ENCODE results near the gene KANSL1. TPM values are rescaled to one million over a fixed set of nuclear protein-coding genes. Genes with fewer than 3 reads are reported as not detected.
"Not testable (repeated sequence)": the region's sequence is repeated elsewhere in the genome, so short reads cannot be mapped to it uniquely, and the experiment has no call there.

Gene KANSL1
- total and polyA plus RNA-seq, 2 donors from 2014 or later = 13.7 to 97.3 TPM

DNA sequence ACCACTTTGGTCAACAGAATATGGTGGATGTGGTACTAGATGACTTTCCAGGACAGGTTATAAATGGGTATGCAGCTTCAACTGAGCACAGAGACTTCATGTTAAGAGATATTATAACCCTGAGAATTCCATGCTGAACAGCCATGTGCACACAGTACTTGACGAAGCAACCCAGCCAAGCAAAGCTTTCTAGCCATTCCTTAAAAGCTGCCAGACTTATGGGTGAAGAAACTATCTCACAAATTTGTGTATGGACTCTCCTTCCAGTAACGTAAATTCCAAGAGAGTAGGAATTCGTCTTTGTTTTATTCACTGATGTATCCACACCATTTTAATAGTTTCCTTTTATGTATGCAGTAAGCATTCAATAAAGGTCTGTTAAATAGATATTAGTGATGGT is 76.1 kb downstream of the KANSL1 start:
- TF ChIP-seq, protein P1, sequence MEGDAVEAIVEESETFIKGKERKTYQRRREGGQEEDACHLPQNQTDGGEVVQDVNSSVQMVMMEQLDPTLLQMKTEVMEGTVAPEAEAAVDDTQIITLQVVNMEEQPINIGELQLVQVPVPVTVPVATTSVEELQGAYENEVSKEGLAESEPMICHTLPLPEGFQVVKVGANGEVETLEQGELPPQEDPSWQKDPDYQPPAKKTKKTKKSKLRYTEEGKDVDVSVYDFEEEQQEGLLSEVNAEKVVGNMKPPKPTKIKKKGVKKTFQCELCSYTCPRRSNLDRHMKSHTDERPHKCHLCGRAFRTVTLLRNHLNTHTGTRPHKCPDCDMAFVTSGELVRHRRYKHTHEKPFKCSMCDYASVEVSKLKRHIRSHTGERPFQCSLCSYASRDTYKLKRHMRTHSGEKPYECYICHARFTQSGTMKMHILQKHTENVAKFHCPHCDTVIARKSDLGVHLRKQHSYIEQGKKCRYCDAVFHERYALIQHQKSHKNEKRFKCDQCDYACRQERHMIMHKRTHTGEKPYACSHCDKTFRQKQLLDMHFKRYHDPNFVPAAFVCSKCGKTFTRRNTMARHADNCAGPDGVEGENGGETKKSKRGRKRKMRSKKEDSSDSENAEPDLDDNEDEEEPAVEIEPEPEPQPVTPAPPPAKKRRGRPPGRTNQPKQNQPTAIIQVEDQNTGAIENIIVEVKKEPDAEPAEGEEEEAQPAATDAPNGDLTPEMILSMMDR (IDR thresholded peaks at IDR 0.05; ENCODE audit: borderline replicate concordance, extremely low read depth, insufficient read depth) = no peak
- intact Hi-C loops (cut with DNase I) = no loop called here
- DNase-seq = no peak
- no peak overlapping the region for H3K4me3 ChIP-seq (ENCODE audit: low read length in 3 of 3)
- no peaks in the 10 kb centered on the region for H3K9me3 ChIP-seq (ENCODE audit: control insufficient read depth in 2 of 3, insufficient read depth in 1 of 3, low read length in 3 of 3)
- no peak overlapping the region for H3K27ac ChIP-seq (ENCODE audit: low read depth in 2 of 2, low read length in 2 of 2)
- no peak for FAIRE-seq
- no peaks in the 10 kb centered on the region for H3K36me3 ChIP-seq (ENCODE audit: control insufficient read depth in 2 of 3, insufficient read depth in 3 of 3, low read length in 3 of 3)
- no peaks in the 10 kb centered on the region for H3K27me3 ChIP-seq (ENCODE audit: control insufficient read depth, insufficient read depth, low read length)
- peaks cover 0 to 44% (median 11%) of the 10 kb centered on the region in 3 donors for H3K4me1 ChIP-seq (ENCODE audit: control insufficient read depth in 2 of 3, insufficient read depth in 2 of 3, low read depth in 1 of 3, low read length in 3 of 3)
- no peak overlapping the region for H3K9ac ChIP-seq (ENCODE audit: low read length in 3 of 3)

- intact Hi-C loops (cut with DNase I) = no loop called here
- peaks cover 0 to 33% (median 3%) of the 10 kb centered on the region in 3 donors for H3K4me1 ChIP-seq (ENCODE audit: control insufficient read depth in 2 of 3, insufficient read depth in 2 of 3, low read depth in 1 of 3, low read length in 3 of 3)
- FAIRE-seq (no peak), DNase-seq (no peak)
- no peak overlapping the region for H3K9ac ChIP-seq (ENCODE audit: low read length in 3 of 3)
- H3K36me3 ChIP-seq (ENCODE audit: control insufficient read depth in 2 of 3, insufficient read depth in 3 of 3, low read length in 3 of 3) = no peaks in the 10 kb centered on the region
- H3K4me3 ChIP-seq (ENCODE audit: low read length in 3 of 3) = no peak overlapping the region
- H3K27ac ChIP-seq (ENCODE audit: low read depth in 2 of 2, low read length in 2 of 2) = no peak overlapping the region
- no peaks in the 10 kb centered on the region for H3K9me3 ChIP-seq (ENCODE audit: control insufficient read depth in 2 of 3, insufficient read depth in 1 of 3, low read length in 3 of 3)
- no peaks in the 10 kb centered on the region for H3K27me3 ChIP-seq (ENCODE audit: control insufficient read depth, insufficient read depth, low read length)
- TF ChIP-seq, protein P1 (IDR thresholded peaks at IDR 0.05; ENCODE audit: borderline replicate concordance, extremely low read depth, insufficient read depth) = no peak
These were observed 77.5 kb downstream of the KANSL1 start for GRCh38 chr17:46115699-46116098.

- H3K9ac ChIP-seq (ENCODE audit: low read length in 3 of 3); H3K9me3 ChIP-seq (ENCODE audit: control insufficient read depth in 2 of 3, insufficient read depth in 1 of 3, low read length in 3 of 3); H3K4me3 ChIP-seq (ENCODE audit: low read length in 3 of 3); DNase-seq; H3K36me3 ChIP-seq (ENCODE audit: control insufficient read depth in 2 of 3, insufficient read depth in 3 of 3, low read length in 3 of 3); intact Hi-C loops (cut with DNase I); H3K27me3 ChIP-seq (ENCODE audit: control insufficient read depth, insufficient read depth, low read length); FAIRE-seq; H3K27ac ChIP-seq (ENCODE audit: low read depth in 2 of 2, low read length in 2 of 2): not testable (repeated sequence)
- H3K4me1 ChIP-seq (ENCODE audit: control insufficient read depth in 2 of 3, insufficient read depth in 2 of 3, low read depth in 1 of 3, low read length in 3 of 3) = peaks cover 0 to 49% (median 15%) of the 10 kb centered on the region in 3 donors
These were observed 82.0 kb downstream of the KANSL1 start for GRCh38 chr17:46111236-46111635.

DNA sequence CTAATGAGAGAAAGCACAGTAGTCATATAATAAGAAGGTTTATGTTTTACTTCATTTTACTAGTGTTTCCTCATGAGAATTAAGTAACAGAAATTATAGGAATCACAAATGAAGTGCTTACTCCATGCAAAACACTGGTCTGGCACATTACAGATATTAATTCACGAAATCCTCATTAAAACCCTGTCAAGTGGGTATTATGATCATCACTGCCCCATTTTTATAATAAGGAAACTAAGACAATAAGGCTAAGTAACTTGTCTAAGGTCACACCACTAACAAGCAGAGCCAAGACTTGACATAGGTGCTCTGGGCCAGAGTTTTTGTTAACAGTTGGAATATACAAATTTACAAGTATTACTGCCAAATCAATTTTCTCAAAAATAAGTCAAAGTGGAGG is 83.0 kb downstream of the KANSL1 start:
- DNase-seq (no peak), FAIRE-seq (no peak)
- H3K27ac ChIP-seq (ENCODE audit: low read depth in 2 of 2, low read length in 2 of 2) = no peak overlapping the region
- intact Hi-C loops (cut with DNase I) = no loop called here
- H3K9me3 ChIP-seq (ENCODE audit: control insufficient read depth in 2 of 3, insufficient read depth in 1 of 3, low read length in 3 of 3) = no peaks in the 10 kb centered on the region
- H3K36me3 ChIP-seq (ENCODE audit: control insufficient read depth in 2 of 3, insufficient read depth in 3 of 3, low read length in 3 of 3) = no peaks in the 10 kb centered on the region
- no peak overlapping the region for H3K9ac ChIP-seq (ENCODE audit: low read length in 3 of 3)
- TF ChIP-seq, protein P1 (IDR thresholded peaks at IDR 0.05; ENCODE audit: borderline replicate concordance, extremely low read depth, insufficient read depth) = no peak
- no peak overlapping the region for H3K4me3 ChIP-seq (ENCODE audit: low read length in 3 of 3)
- H3K27me3 ChIP-seq (ENCODE audit: control insufficient read depth, insufficient read depth, low read length) = no peaks in the 10 kb centered on the region
- peaks cover 0 to 41% (median 15%) of the 10 kb centered on the region in 3 donors for H3K4me1 ChIP-seq (ENCODE audit: control insufficient read depth in 2 of 3, insufficient read depth in 2 of 3, low read depth in 1 of 3, low read length in 3 of 3)

Data from kidney (tissue), 14 donors.